IMR-90 (cell line): ENCODE data around the gene ANKFN1. TPM values are rescaled to one million over a fixed set of nuclear protein-coding genes. Genes with fewer than 3 reads are reported as not detected.

ENCODE experiments used
- ATAC-seq: fragments of 200-7000 bp; cut with Tn5 transposase; 2 replicates; pipeline ENCODE4 v1.9.1; 2020; ENCODE audit warnings: low read depth, mild to moderate bottlenecking, moderate library complexity
- BruUV-seq: library from RNA; stranded (reverse); fragments of 400-500 nt; replicated peaks from 2 replicates; lab custom pipeline; 2021; lab: Mats Ljungman, UMichigan
- CTCF ChIA-PET: fragments of 300-600 bp; formaldehyde crosslinking; extraction: SDS; loops from one replicate; lab custom pipeline; 2021; ENCODE audit warnings: antibody characterized with exemption; lab: Yijun Ruan, JAX
- POLR2A ChIA-PET: fragments of 300-600 bp; sonication (Branson Sonifier 250); formaldehyde crosslinking; loops from one replicate; lab custom pipeline; 2022; ENCODE audit warnings: antibody characterized with exemption; ENCODE audit not compliant: unreplicated experiment; lab: Charles Lee
- DNase-seq: peaks from one replicate; pipeline ENCODE4 v3.0.0; 2013
- H2AFZ ChIP-seq: replicated peaks from 2 replicates; pipeline ENCODE3; 2013; ENCODE audit warnings: low read length, mild to moderate bottlenecking; ENCODE audit not compliant: poor library complexity
- H2AK5ac ChIP-seq: 2 replicates; pipeline ENCODE4 v1.6.1; 2013; ENCODE audit warnings: low read depth, low read length, inconsistent platforms
- H2AK9ac ChIP-seq: replicated peaks from 2 replicates; pipeline ENCODE3; 2013; ENCODE audit warnings: mild to moderate bottlenecking, low read depth, low read length, moderate library complexity; ENCODE audit not compliant: poor library complexity
- H2BK120ac ChIP-seq: 2 replicates; pipeline ENCODE4 v1.6.1; 2013; ENCODE audit warnings: low read depth, low read length, inconsistent platforms
- H2BK15ac ChIP-seq: 3 replicates; pipeline ENCODE4 v1.6.1; 2013; ENCODE audit warnings: low read depth, low read length, inconsistent platforms
- H2BK20ac ChIP-seq: 2 replicates; pipeline ENCODE4 v1.6.1; 2013; ENCODE audit warnings: low read depth, mild to moderate bottlenecking, inconsistent platforms, low read length, moderate library complexity
- H2BK5ac ChIP-seq: 2 replicates; pipeline ENCODE4 v1.6.1; 2013; ENCODE audit warnings: mild to moderate bottlenecking, low read depth, low read length, inconsistent platforms; ENCODE audit not compliant: poor library complexity, severe bottlenecking
- H3K14ac ChIP-seq: replicated peaks from 2 replicates; pipeline ENCODE4 v1.6.1; 2013; ENCODE audit warnings: low read depth, low read length, inconsistent platforms
- H3K18ac ChIP-seq: 2 replicates; pipeline ENCODE4 v1.6.1; 2013; ENCODE audit warnings: low read depth, low read length, control low read depth
- H3K23ac ChIP-seq: 2 replicates; pipeline ENCODE4 v1.6.1; 2013; ENCODE audit warnings: low read depth, low read length, inconsistent platforms
- H3K27ac ChIP-seq: 2 replicates; pipeline ENCODE4 v1.5.1; 2013; ENCODE audit warnings: mild to moderate bottlenecking, control low read depth, low read length; ENCODE audit not compliant: insufficient read depth
- H3K27me3 ChIP-seq: 2 replicates; pipeline ENCODE4 v1.6.1; 2013; ENCODE audit warnings: low read length; ENCODE audit not compliant: control insufficient read depth, insufficient read depth
- H3K36me3 ChIP-seq: 2 replicates; pipeline ENCODE4 v1.6.1; 2013; ENCODE audit warnings: low read length, mixed read lengths; ENCODE audit not compliant: control insufficient read depth, insufficient read depth
- H3K4ac ChIP-seq: 2 replicates; pipeline ENCODE4 v1.6.1; 2013; ENCODE audit warnings: low read depth, low read length, inconsistent platforms
- H3K4me1 ChIP-seq: 2 replicates; pipeline ENCODE4 v1.6.1; 2013; ENCODE audit warnings: low read length, mixed read lengths; ENCODE audit not compliant: control insufficient read depth, insufficient read depth
- H3K4me2 ChIP-seq: 2 replicates; pipeline ENCODE4 v1.6.1; 2013; ENCODE audit warnings: low read depth, mild to moderate bottlenecking, control low read depth, low read length, moderate library complexity
- H3K4me3 ChIP-seq: 2 replicates; pipeline ENCODE4 v1.5.1; 2013; ENCODE audit warnings: low read depth, mild to moderate bottlenecking, control low read depth, low read length, moderate library complexity; ENCODE audit not compliant: insufficient read depth
- H3K56ac ChIP-seq: 2 replicates; pipeline ENCODE4 v1.6.1; 2013; ENCODE audit warnings: low read length, inconsistent platforms; ENCODE audit not compliant: insufficient read depth; ENCODE audit errors: extremely low read depth
- H3K79me1 ChIP-seq, 2 experiments: 2 replicates each; pipeline ENCODE4 v1.6.1; 2013; ENCODE audit warnings: low read length in 2 of 2, inconsistent platforms in 1 of 2, low read depth in 1 of 2
- H3K9ac ChIP-seq: 2 replicates; pipeline ENCODE4 v1.6.1; 2013; ENCODE audit warnings: low read depth, low read length, control low read depth
- H3K9me1 ChIP-seq: 2 replicates; pipeline ENCODE4 v1.6.1; 2013; ENCODE audit warnings: low read length, inconsistent platforms; ENCODE audit not compliant: insufficient read depth
- H3K9me3 ChIP-seq: 2 replicates; pipeline ENCODE4 v1.6.1; 2013; ENCODE audit warnings: low read length; ENCODE audit not compliant: control insufficient read depth, insufficient read depth
- H4K20me1 ChIP-seq: 2 replicates; pipeline ENCODE4 v1.6.1; 2013; ENCODE audit warnings: low read length, inconsistent platforms; ENCODE audit not compliant: insufficient read depth
- H4K5ac ChIP-seq: 2 replicates; pipeline ENCODE4 v1.6.1; 2013; ENCODE audit warnings: mild to moderate bottlenecking, low read depth, low read length, control low read depth
- H4K8ac ChIP-seq, 2 experiments: 2 replicates each; pipeline ENCODE4 v1.6.1; 2013; ENCODE audit warnings: low read depth in 2 of 2, low read length in 2 of 2, control low read depth in 1 of 2, inconsistent platforms in 1 of 2
- H4K91ac ChIP-seq: 2 replicates; pipeline ENCODE4 v1.6.1; 2013; ENCODE audit warnings: low read depth, low read length, inconsistent platforms; ENCODE audit not compliant: insufficient read depth
- BHLHE40 ChIP-seq: fragments of 150-350 bp; IDR thresholded peaks from 2 replicates; pipeline ENCODE4 v1.6.1; 2016; ENCODE audit warnings: mild to moderate bottlenecking, low read depth, low read length
- CEBPB ChIP-seq: IDR thresholded peaks from 2 replicates; pipeline ENCODE4 v1.6.1; 2012; ENCODE audit warnings: low read depth, low read length, improper control_type of control experiment
- CHD1 ChIP-seq: IDR thresholded peaks from 2 replicates; pipeline ENCODE4 v1.6.1; 2012; ENCODE audit warnings: low read depth, low read length, improper control_type of control experiment
- ELK1 ChIP-seq: fragments of 150-350 bp; IDR thresholded peaks from 2 replicates; pipeline ENCODE4 v1.6.1; 2016; ENCODE audit warnings: low read depth, mild to moderate bottlenecking, low read length, moderate library complexity, borderline replicate concordance
- FOS ChIP-seq: fragments of 150-350 bp; IDR thresholded peaks from 2 replicates; pipeline ENCODE4 v1.6.1; 2016; ENCODE audit warnings: low read depth, low read length
- MAFK ChIP-seq: IDR thresholded peaks from 2 replicates; pipeline ENCODE4 v1.6.1; 2012; ENCODE audit warnings: low read depth, low read length, improper control_type of control experiment
- MAZ ChIP-seq: IDR thresholded peaks from 2 replicates; pipeline ENCODE4 v1.6.1; 2012; ENCODE audit warnings: low read depth, mild to moderate bottlenecking, low read length, improper control_type of control experiment, moderate library complexity, borderline replicate concordance
- MXI1 ChIP-seq: IDR thresholded peaks from 2 replicates; pipeline ENCODE4 v1.6.1; 2012; ENCODE audit warnings: low read depth, mild to moderate bottlenecking, low read length, moderate library complexity, borderline replicate concordance
- NFE2L2 ChIP-seq: fragments of 150-350 bp; IDR thresholded peaks from 2 replicates; pipeline ENCODE4 v1.6.1; 2016; ENCODE audit warnings: low read depth, mild to moderate bottlenecking, low read length
- RCOR1 ChIP-seq: IDR thresholded peaks from 2 replicates; pipeline ENCODE4 v1.6.1; 2012; ENCODE audit warnings: mild to moderate bottlenecking, low read length, improper control_type of control experiment; ENCODE audit not compliant: insufficient replicate concordance
- RFX5 ChIP-seq: IDR thresholded peaks from 2 replicates; pipeline ENCODE4 v1.8.0; 2012; ENCODE audit warnings: low read depth, mild to moderate bottlenecking, low read length, moderate library complexity
- SMC3 ChIP-seq: fragments of 150-350 bp; IDR thresholded peaks from 2 replicates; pipeline ENCODE4 v1.6.1; 2016; ENCODE audit warnings: low read depth, mild to moderate bottlenecking, antibody characterized with exemption, low read length, moderate library complexity
- WGBS, 2 experiments: methylation state at CpG; one replicate each; pipeline versions ENCODE4 v1.1.5 to v1.1.7; 2013; ENCODE audit warnings: missing lambda C conversion rate in 2 of 2; ENCODE audit not compliant: insufficient read length in 1 of 2; ENCODE audit errors: extremely low coverage in 2 of 2; 5-methylcytosine and 5-hydroxymethylcytosine counted together
- dilution Hi-C: fragments of 300-500 bp; cut with HindIII; formaldehyde crosslinking; loops from one replicate; pipeline ENCODE4 v1.14.3; 2018; ENCODE audit warnings: low sequenced_read_pairs; ENCODE audit not compliant: unreplicated experiment
- in situ Hi-C: fragments of 300-500 bp; cut with MboI; formaldehyde crosslinking; loops from 3 replicates; pipeline ENCODE4 v1.14.3; 2019; ENCODE audit warnings: low sequenced_read_pairs, inconsistent platforms, mixed read lengths
- intact Hi-C: fragments of 100-400 bp; cut with micrococcal nuclease; formaldehyde crosslinking; loops from 2 replicates; pipeline ENCODE4 v1.10.0; 2022
- polyA plus RNA-seq, 3 experiments: library from polyadenylated mRNA; depleted of rRNA; stranded (reverse); fragments of >200 nt; gene quantifications; 2 replicates each; pipeline ENCODE4 v1.2.3, GENCODE V29; 2012; ENCODE audit warnings: low replicate concordance in 1 of 3
- total RNA-seq: library from RNA; depleted of rRNA; stranded (reverse); fragments of >200 nt; gene quantifications from 2 replicates; pipeline ENCODE4 v1.2.3, GENCODE V29; 2012

ANKFN1 gene
- total and polyA plus RNA-seq, 2 of the 4 experiments (the other 2 are of a cell fraction), result not detected

- intact Hi-C loops (no loop called here), in situ Hi-C loops (no loop called here), dilution Hi-C loops (no loop called here)
- H4K8ac ChIP-seq, result peak overlapping the region; percentile 89 to 92
- no peak overlapping the region for H3K4me3 ChIP-seq
- no peaks in the 10 kb centered on the region for H3K36me3 ChIP-seq
- H3K4ac ChIP-seq, result peak overlapping the region; percentile 97
- peak overlapping the region; percentile 90; the same call in 1 of the 2 replicates for H3K18ac ChIP-seq
- 73% methylated on average over 2 of the region's 6 CpGs; no CpG with 5 or more reads in 1 of the 2 experiments for WGBS, 2 experiments
- peak overlapping the region; percentile 96 for H2BK120ac ChIP-seq
- H3K4me1 ChIP-seq, result peaks cover 4% of the 10 kb centered on the region; the same call in 1 of the 2 replicates
- H2AK5ac ChIP-seq, result peak overlapping the region; percentile 94
- H4K91ac ChIP-seq, result peak overlapping the region; percentile 92
- peak overlapping the region; percentile 83 for H3K23ac ChIP-seq
- ATAC-seq (no peak), DNase-seq (no peak)
- no peak overlapping the region for H3K4me2 ChIP-seq
- H3K14ac ChIP-seq, result peak overlapping the region; percentile 91
- H2BK5ac ChIP-seq, result peak overlapping the region; percentile 93
- ChIA-PET CTCF (no interaction called here), POLR2A (no interaction called here)
- H2AK9ac ChIP-seq, result peak overlapping the region; percentile 4
- peak overlapping the region; percentile 36; the same call in 1 of the 2 replicates for H3K56ac ChIP-seq
- H2BK20ac ChIP-seq, result peak overlapping the region; percentile 99
- H2AFZ ChIP-seq, result no peak overlapping the region
- peak overlapping the region; percentile 43 for H3K27ac ChIP-seq
- H4K20me1 ChIP-seq, result no peaks in the 10 kb centered on the region
- no peaks in the 10 kb centered on the region for H3K9me3 ChIP-seq
- no peak overlapping the region for H3K9ac ChIP-seq
- H3K79me1 ChIP-seq, result peaks cover 0 to 4% of the 10 kb centered on the region in 2 experiments; a peak in 1 of 4 replicates
- H3K9me1 ChIP-seq, result 0 out of 2 replicates have a peak, but pooled peaks cover 3% of the 10 kb centered on the region
- TF ChIP-seq CHD1, result no peak
- TF ChIP-seq MAFK, result no peak
- no peak for TF ChIP-seq BHLHE40
- no peak for TF ChIP-seq RCOR1
- no peak for TF ChIP-seq FOS
- no peak for TF ChIP-seq MAZ
- TF ChIP-seq SMC3, result no peak
- TF ChIP-seq RFX5, result no peak
- TF ChIP-seq CEBPB, result no peak
- TF ChIP-seq ELK1, result no peak
- TF ChIP-seq MXI1, result no peak
- TF ChIP-seq NFE2L2, result no peak
- BruUV-seq, result no TSS peak
- no peaks in the 10 kb centered on the region for H3K27me3 ChIP-seq
- H2BK15ac ChIP-seq, result peak overlapping the region; percentile 93
- H4K5ac ChIP-seq, result peak overlapping the region; percentile 95; the same call in 1 of the 2 replicates
Measured at GRCh38 chr17:56184650-56185049, 31.4 kb downstream of the ANKFN1 start.
